Panc1 (cell line): ENCODE data around the gene STARD10. TPM values are rescaled to one million over a fixed set of nuclear protein-coding genes. Genes with fewer than 3 reads are reported as not detected.

ENCODE experiments used
- ATAC-seq: fragments of 200-7000 bp; cut with Tn5 transposase; 2 replicates; pipeline ENCODE4 v1.9.1; 2020; ENCODE audit warnings: mild to moderate bottlenecking, moderate library complexity
- BruUV-seq: library from RNA; stranded (reverse); fragments of 400-500 nt; replicated peaks from 2 replicates; lab custom pipeline; 2021; lab: Mats Ljungman, UMichigan
- CTCF ChIA-PET: fragments of 300-600 bp; sonication (Branson Sonifier 250); formaldehyde crosslinking; loops from one replicate; lab custom pipeline; 2022; ENCODE audit warnings: antibody characterized with exemption; lab: Charles Lee
- POLR2A ChIA-PET: fragments of 300-600 bp; sonication (Branson Sonifier 250); formaldehyde crosslinking; loops from one replicate; lab custom pipeline; 2022; ENCODE audit warnings: antibody characterized with exemption; lab: Charles Lee
- DNase-seq: peaks from one replicate; pipeline ENCODE4 v3.0.0-alpha.2; 2010; ENCODE audit warnings: low read depth, low spot score
- H3K27ac ChIP-seq: 2 replicates; pipeline ENCODE4 v1.5.1; 2011; ENCODE audit warnings: mild to moderate bottlenecking, low read length, inconsistent platforms
- H3K27me3 ChIP-seq: fragments of 200-500 bp; sonication (Bioruptor generic); 2 replicates; pipeline ENCODE4 v1.6.0; 2014; ENCODE audit warnings: low read length, inconsistent platforms; ENCODE audit not compliant: control insufficient read depth, insufficient read depth
- H3K36me3 ChIP-seq: fragments of 200-500 bp; sonication (Bioruptor generic); 2 replicates; pipeline ENCODE4 v1.5.1; 2014; ENCODE audit warnings: inconsistent platforms, mild to moderate bottlenecking, low read length, moderate library complexity; ENCODE audit not compliant: control insufficient read depth, insufficient read depth
- H3K4me1 ChIP-seq: 2 replicates; pipeline ENCODE4 v1.5.1; 2011; ENCODE audit warnings: inconsistent platforms, mild to moderate bottlenecking, low read length, moderate library complexity; ENCODE audit not compliant: control insufficient read depth, insufficient read depth
- H3K4me3 ChIP-seq, 2 experiments: 2 replicates each; pipeline ENCODE4 v1.5.1; 2011 to 2012; ENCODE audit warnings: low read depth in 2 of 2, low read length in 2 of 2, mild to moderate bottlenecking in 2 of 2, inconsistent platforms in 1 of 2, moderate library complexity in 1 of 2
- H3K9me3 ChIP-seq: fragments of 200-500 bp; sonication (Bioruptor generic); 2 replicates; pipeline ENCODE4 v1.5.1; 2014; ENCODE audit warnings: low read depth, mild to moderate bottlenecking, inconsistent platforms, low read length, moderate library complexity; ENCODE audit not compliant: control insufficient read depth, insufficient read depth
- POLR2AphosphoS5 ChIP-seq: IDR thresholded peaks from 2 replicates; pipeline ENCODE4 v1.6.1; 2012; ENCODE audit warnings: mild to moderate bottlenecking, low read depth, low read length, moderate library complexity
- REST ChIP-seq, 2 experiments: IDR thresholded peaks; 2 replicates each; pipeline ENCODE4 v1.6.1; 2011 to 2012; ENCODE audit warnings: low read depth in 2 of 2, control low read depth in 1 of 2, low read length in 1 of 2, mild to moderate bottlenecking in 1 of 2, moderate library complexity in 1 of 2; ENCODE audit not compliant: insufficient read depth in 1 of 2
- SIN3A ChIP-seq: IDR thresholded peaks from 2 replicates; pipeline ENCODE4 v1.6.1; 2012; ENCODE audit warnings: low read depth, mild to moderate bottlenecking, low read length, moderate library complexity, borderline replicate concordance; ENCODE audit not compliant: insufficient read depth
- TCF7L2 ChIP-seq: IDR thresholded peaks from 2 replicates; pipeline ENCODE4 v1.6.1; 2011; ENCODE audit warnings: mild to moderate bottlenecking, low read depth, low read length, inconsistent platforms
- in situ Hi-C: cut with HindIII; loops from 2 replicates; pipeline ENCODE4 v1.10.0; 2016; ENCODE audit warnings: low sequenced_read_pairs, low pct_unique_long_range_greater_than_20kb
- intact Hi-C: fragments of 100-400 bp; cut with micrococcal nuclease; formaldehyde crosslinking; loops from one replicate; pipeline ENCODE4 v1.10.0; 2022; ENCODE audit not compliant: unreplicated experiment
- total RNA-seq: library from RNA; stranded (reverse); gene quantifications from one replicate; pipeline ENCODE4 v1.2.1, GENCODE V29; 2021; ENCODE audit not compliant: unreplicated experiment
- TF ChIP-seq, protein P1 (sequence below): fragments of 450-650 bp; IDR thresholded peaks from 2 replicates; pipeline ENCODE4 v1.5.1; 2017; ENCODE audit warnings: mild to moderate bottlenecking

STARD10 gene
- total RNA-seq, 1 experiment from 2014 or later = 32.1 TPM

- H3K9me3 ChIP-seq = no peaks in the 10 kb centered on the region
- H3K4me1 ChIP-seq = peaks cover 19% of the 10 kb centered on the region
- in situ Hi-C loops (no loop called here), intact Hi-C loops (no loop called here)
- H3K27ac ChIP-seq = peak overlapping the region; percentile 20; the same call in 1 of the 2 replicates
- POLR2A ChIA-PET = no interaction called here
- no peaks in the 10 kb centered on the region for H3K36me3 ChIP-seq
- no TSS peak for BruUV-seq
- H3K27me3 ChIP-seq = no peaks in the 10 kb centered on the region
- no peak for ATAC-seq
- DNase-seq = no peak
- no peak overlapping the region for H3K4me3 ChIP-seq
- TF ChIP-seq REST (IDR thresholded peaks at IDR 0.05; ENCODE audit: insufficient read depth in 1 of 2, low read depth in 2 of 2, low read length in 1 of 2) (no peak), TCF7L2 (no peak), POLR2AphosphoS5 (no peak), SIN3A (no peak)
- TF ChIP-seq, protein P1, sequence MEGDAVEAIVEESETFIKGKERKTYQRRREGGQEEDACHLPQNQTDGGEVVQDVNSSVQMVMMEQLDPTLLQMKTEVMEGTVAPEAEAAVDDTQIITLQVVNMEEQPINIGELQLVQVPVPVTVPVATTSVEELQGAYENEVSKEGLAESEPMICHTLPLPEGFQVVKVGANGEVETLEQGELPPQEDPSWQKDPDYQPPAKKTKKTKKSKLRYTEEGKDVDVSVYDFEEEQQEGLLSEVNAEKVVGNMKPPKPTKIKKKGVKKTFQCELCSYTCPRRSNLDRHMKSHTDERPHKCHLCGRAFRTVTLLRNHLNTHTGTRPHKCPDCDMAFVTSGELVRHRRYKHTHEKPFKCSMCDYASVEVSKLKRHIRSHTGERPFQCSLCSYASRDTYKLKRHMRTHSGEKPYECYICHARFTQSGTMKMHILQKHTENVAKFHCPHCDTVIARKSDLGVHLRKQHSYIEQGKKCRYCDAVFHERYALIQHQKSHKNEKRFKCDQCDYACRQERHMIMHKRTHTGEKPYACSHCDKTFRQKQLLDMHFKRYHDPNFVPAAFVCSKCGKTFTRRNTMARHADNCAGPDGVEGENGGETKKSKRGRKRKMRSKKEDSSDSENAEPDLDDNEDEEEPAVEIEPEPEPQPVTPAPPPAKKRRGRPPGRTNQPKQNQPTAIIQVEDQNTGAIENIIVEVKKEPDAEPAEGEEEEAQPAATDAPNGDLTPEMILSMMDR = no peak
- CTCF ChIA-PET = interaction anchor here (0.5 kb wide), 1 partner anchor 67 kb away, joined by 9 read pairs; no protein-coding TSS in a partner anchor
Measured at GRCh38 chr11:72740562-72741428, 53.1 kb downstream of the STARD10 start.

DNA sequence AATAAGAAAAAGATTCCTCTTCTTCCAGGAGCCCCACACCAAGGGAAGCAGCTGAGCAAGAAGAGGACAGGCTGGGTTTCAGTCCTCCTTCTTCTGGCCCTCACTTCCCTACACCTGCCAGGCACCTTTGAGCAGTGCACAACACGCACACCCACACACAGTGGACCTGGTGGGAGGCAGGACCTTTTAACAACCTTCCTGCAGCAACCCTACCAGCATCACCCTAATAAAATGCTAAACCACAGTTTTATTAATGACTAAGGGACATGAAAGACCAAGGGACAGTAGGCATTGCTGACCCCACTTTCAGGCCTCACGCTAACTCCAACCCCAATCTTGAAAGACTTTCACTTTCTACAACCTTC, 53.8 kb downstream of the STARD10 start:
- in situ Hi-C loops (no loop called here), intact Hi-C loops (no loop called here)
- CTCF ChIA-PET = no interaction called here
- POLR2A ChIA-PET = no interaction called here
- no peaks in the 10 kb centered on the region for H3K27me3 ChIP-seq
- BruUV-seq = no TSS peak
- no peak for TF ChIP-seq TCF7L2
- no peak for TF ChIP-seq SIN3A
- TF ChIP-seq, protein P1 = no peak
- TF ChIP-seq REST (IDR thresholded peaks at IDR 0.05; ENCODE audit: insufficient read depth in 1 of 2, low read depth in 2 of 2, low read length in 1 of 2) = no peak
- TF ChIP-seq POLR2AphosphoS5 = no peak
- H3K36me3 ChIP-seq = no peaks in the 10 kb centered on the region
- ATAC-seq (no peak), DNase-seq (no peak)
- H3K4me3 ChIP-seq = no peak overlapping the region
- no peak overlapping the region for H3K27ac ChIP-seq
- peaks cover 19% of the 10 kb centered on the region for H3K4me1 ChIP-seq
- H3K9me3 ChIP-seq = no peaks in the 10 kb centered on the region
